Endodermal cell (in vitro differentiated cells): ENCODE results near the gene CLSTN2. TPM values are rescaled to one million over a fixed set of nuclear protein-coding genes. Genes with fewer than 3 reads are reported as not detected.

Source experiments
- DNase-seq: peaks from one replicate; pipeline ENCODE4 v3.0.0-alpha.2; 2017
- H3K27ac ChIP-seq: 2 replicates; pipeline ENCODE4 v1.5.1; 2013; ENCODE audit warnings: mild to moderate bottlenecking, low read depth, low read length, moderate library complexity
- H3K27me3 ChIP-seq: 2 replicates; pipeline ENCODE4 v1.6.1; 2013; ENCODE audit warnings: mild to moderate bottlenecking, low read length, moderate library complexity; ENCODE audit not compliant: insufficient read depth, control insufficient read depth, poor library complexity, severe bottlenecking
- H3K36me3 ChIP-seq: 2 replicates; pipeline ENCODE4 v1.7.0; 2013; ENCODE audit warnings: mild to moderate bottlenecking, low read length, moderate library complexity; ENCODE audit not compliant: control insufficient read depth, insufficient read depth
- H3K4me1 ChIP-seq: one replicate; pipeline ENCODE4 v1.7.0; 2013; ENCODE audit warnings: low read length; ENCODE audit not compliant: control insufficient read depth, insufficient read depth
- H3K4me3 ChIP-seq: 2 replicates; pipeline ENCODE4 v1.5.1; 2013; ENCODE audit warnings: mild to moderate bottlenecking, low read length, moderate library complexity
- H3K9ac ChIP-seq: 2 replicates; pipeline ENCODE4 v1.6.1; 2013; ENCODE audit warnings: mild to moderate bottlenecking, low read length, moderate library complexity; ENCODE audit not compliant: poor library complexity, severe bottlenecking; ENCODE audit errors: extremely low read depth
- H3K9me3 ChIP-seq: 2 replicates; pipeline ENCODE4 v1.6.1; 2013; ENCODE audit warnings: mild to moderate bottlenecking, low read length, moderate library complexity; ENCODE audit not compliant: control insufficient read depth
- H3K27ac Mint-ChIP-seq: 2 replicates; pipeline ENCODE4 v1.8.0; 2020; ENCODE audit warnings: mixed read lengths
- H3K27me3 Mint-ChIP-seq: 2 replicates; pipeline ENCODE4 v1.8.0; 2021; ENCODE audit warnings: mild to moderate bottlenecking, mixed read lengths; ENCODE audit not compliant: insufficient read depth
- H3K36me3 Mint-ChIP-seq: 2 replicates; pipeline ENCODE4 v1.8.0; 2020; ENCODE audit warnings: low read depth, mixed read lengths
- H3K4me1 Mint-ChIP-seq: 2 replicates; pipeline ENCODE4 v1.8.0; 2020; ENCODE audit warnings: mixed read lengths
- H3K4me3 Mint-ChIP-seq: 2 replicates; pipeline ENCODE4 v1.8.0; 2020; ENCODE audit warnings: mild to moderate bottlenecking, moderate library complexity, mixed read lengths
- H3K9me3 Mint-ChIP-seq: 2 replicates; pipeline ENCODE4 v1.8.0; 2020; ENCODE audit warnings: mild to moderate bottlenecking, mixed read lengths
- CTCF ChIP-seq: fragments of 200-600 bp; sonication (generic); conservative IDR thresholded peaks from 2 replicates; pipeline ENCODE4 v1.5.0; 2021; ENCODE audit warnings: antibody characterized with exemption, mild to moderate bottlenecking
- WGBS, 2 experiments: methylation state at CpG; one replicate each; pipeline versions ENCODE4 v1.1.5 to v1.1.7; 2013; ENCODE audit warnings: missing lambda C conversion rate in 2 of 2, mixed read lengths in 1 of 2; ENCODE audit not compliant: insufficient coverage in 1 of 2, insufficient read length in 1 of 2; 5-methylcytosine and 5-hydroxymethylcytosine counted together
- total RNA-seq, 2 donors: library from RNA; stranded (reverse); fragmentation: NEBNext Ultra II Directional in 1 of 2; extraction: Animal tissue kit (Norgen Biotek cat#: 25700) in 1 of 2; gene quantifications; 2 replicates in 1 of 2; 3 replicates in 1 of 2; pipeline ENCODE4 v1.2.1, GENCODE V29; 2021

Gene CLSTN2
- total RNA-seq, 2 donors from 2014 or later, result 0.13 to 0.42 TPM

GRCh38 chr3:140020541-140020940 lies 85.6 kb downstream of the CLSTN2 start:
- Mint-ChIP-seq H3K9me3 (no peaks in the 10 kb centered on the region), H3K4me3 (no peak overlapping the region), H3K36me3 (no peaks in the 10 kb centered on the region), H3K4me1 (peaks cover 28% of the 10 kb centered on the region), H3K27me3 (peaks cover 19% of the 10 kb centered on the region), H3K27ac (no peak overlapping the region)
- H3K36me3 ChIP-seq, result no peaks in the 10 kb centered on the region
- peaks cover 21% of the 10 kb centered on the region for H3K4me1 ChIP-seq
- TF ChIP-seq CTCF, result no peak
- no peak for DNase-seq
- H3K27ac ChIP-seq, result no peak overlapping the region
- H3K27me3 ChIP-seq, result peaks cover 13% of the 10 kb centered on the region
- no peak overlapping the region for H3K9ac ChIP-seq
- WGBS, 2 experiments, result 89 to 92% methylated on average over 7 of the region's 7 CpGs
- H3K4me3 ChIP-seq, result no peak overlapping the region
- no peaks in the 10 kb centered on the region for H3K9me3 ChIP-seq

DNA sequence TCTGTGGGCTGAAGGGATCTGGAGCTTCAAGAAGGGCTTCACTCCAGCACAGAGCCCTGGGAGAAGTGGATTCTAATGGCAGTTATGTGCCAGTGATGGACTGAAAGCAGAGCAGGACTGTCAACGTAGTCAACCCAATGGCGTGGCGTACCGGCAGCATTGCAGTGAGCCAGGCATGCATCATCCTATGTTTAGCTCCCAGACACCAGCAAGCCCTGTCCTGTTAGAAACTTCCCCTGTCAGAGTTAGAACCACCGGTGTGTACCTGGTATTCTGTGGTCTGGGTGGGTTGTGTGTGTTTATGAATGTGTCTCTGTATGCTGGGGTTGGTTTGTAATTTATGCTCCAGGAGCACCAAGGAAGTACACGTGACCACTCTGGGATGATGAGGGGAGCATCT lies 86.3 kb downstream of the CLSTN2 start:
- Histone ChIP-seq H3K4me1 (peaks cover 21% of the 10 kb centered on the region), H3K9me3 (no peaks in the 10 kb centered on the region), H3K27me3 (peaks cover 20% of the 10 kb centered on the region), H3K36me3 (no peaks in the 10 kb centered on the region), H3K27ac (no peak overlapping the region), H3K9ac (no peak overlapping the region), H3K4me3 (no peak overlapping the region)
- TF ChIP-seq CTCF, result no peak
- Mint-ChIP-seq H3K27me3 (peaks cover 26% of the 10 kb centered on the region), H3K27ac (no peak overlapping the region), H3K9me3 (no peaks in the 10 kb centered on the region), H3K36me3 (no peaks in the 10 kb centered on the region), H3K4me1 (peaks cover 28% of the 10 kb centered on the region), H3K4me3 (no peak overlapping the region)
- 94 to 96% methylated on average over 4 to 6 of the region's 6 CpGs for WGBS, 2 experiments
- DNase-seq, result no peak

DNA sequence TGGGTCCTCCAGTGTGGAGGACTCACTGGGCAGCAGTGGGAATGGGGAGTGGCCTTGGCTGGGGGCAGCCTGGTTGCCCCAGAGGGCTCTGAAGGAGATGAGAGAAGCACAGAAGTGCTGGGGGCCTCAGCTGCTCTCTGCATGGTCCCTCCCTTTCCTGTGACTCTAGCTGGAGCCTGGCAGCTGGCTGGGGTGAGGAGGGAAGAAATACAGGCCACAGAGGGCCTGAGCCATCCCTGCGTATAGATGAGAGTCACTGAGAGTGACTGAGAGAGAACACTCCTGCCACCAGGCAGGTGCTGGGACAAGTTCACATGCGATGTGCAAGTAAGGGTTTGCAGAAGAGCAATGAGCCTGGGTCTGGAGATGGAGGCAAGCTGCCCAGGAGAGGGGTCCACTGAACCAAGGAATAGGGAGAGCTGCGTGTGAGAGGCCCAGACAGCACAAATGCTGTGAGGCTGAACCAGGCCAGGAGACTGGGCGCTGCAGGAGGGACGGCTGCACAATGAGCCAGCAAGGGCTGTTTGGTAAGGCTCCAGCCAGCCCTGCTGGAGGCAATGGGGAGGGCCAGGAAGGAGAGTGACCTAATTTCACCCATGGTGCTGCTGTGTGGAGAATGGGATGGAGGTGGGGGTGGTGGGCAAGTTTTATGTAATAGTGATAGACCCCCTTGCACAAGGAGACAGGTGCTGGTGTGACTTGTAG lies 87.2 kb downstream of the CLSTN2 start:
- Histone ChIP-seq H3K9me3 (no peaks in the 10 kb centered on the region), H3K9ac (no peak overlapping the region), H3K4me1 (peaks cover 21% of the 10 kb centered on the region), H3K4me3 (no peak overlapping the region), H3K36me3 (no peaks in the 10 kb centered on the region), H3K27ac (peak overlapping the region; percentile 19), H3K27me3 (peaks cover 29% of the 10 kb centered on the region)
- peaks cover 28% of the 10 kb centered on the region for H3K4me1 Mint-ChIP-seq
- DNase-seq, result no peak
- no peaks in the 10 kb centered on the region for H3K9me3 Mint-ChIP-seq
- TF ChIP-seq CTCF, result no peak
- peaks cover 34% of the 10 kb centered on the region for H3K27me3 Mint-ChIP-seq
- WGBS, 2 experiments, result 50 to 72% methylated on average over 2 to 5 of the region's 5 CpGs
- no peak overlapping the region for H3K4me3 Mint-ChIP-seq
- H3K36me3 Mint-ChIP-seq, result no peaks in the 10 kb centered on the region
- H3K27ac Mint-ChIP-seq, result no peak overlapping the region
